ENCODE data around the gene DYSF. TPM values are rescaled to one million over a fixed set of nuclear protein-coding genes. Genes with fewer than 3 reads are reported as not detected.

DYSF gene
- total RNA-seq, 1 experiment from 2014 or later: 0.24 TPM

DNA sequence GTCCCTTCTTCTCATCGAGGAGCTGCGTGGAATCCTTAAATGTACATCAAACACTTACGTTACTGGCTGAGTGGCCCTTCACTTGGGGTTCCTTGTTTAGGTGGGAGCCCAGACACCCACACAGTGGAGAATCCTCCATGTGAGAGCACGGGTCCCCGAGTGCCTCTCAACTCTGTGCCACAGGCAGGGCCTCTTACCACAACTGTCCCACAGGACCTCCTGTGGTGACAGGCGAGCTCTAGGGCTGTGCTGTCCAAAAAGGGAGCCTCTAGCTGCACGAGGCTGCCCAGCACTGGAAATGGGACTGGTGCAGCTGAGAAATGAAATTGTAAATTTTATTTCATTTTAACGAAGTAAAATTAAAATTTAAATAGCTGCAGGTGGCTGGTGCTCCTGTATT lies 145.7 kb downstream of the DYSF start:
- no peaks in the 10 kb centered on the region for H3K36me3 ChIP-seq (ENCODE audit: insufficient read depth, low read length, poor library complexity, severe bottlenecking)
- no peaks in the 10 kb centered on the region for H3K4me1 ChIP-seq (ENCODE audit: insufficient read depth, low read length, poor library complexity, severe bottlenecking)
- H3K27ac ChIP-seq (ENCODE audit: low read depth, low read length, poor library complexity, severe bottlenecking): no peak overlapping the region
- H3K4me3 ChIP-seq (ENCODE audit: low read depth, low read length, poor library complexity, severe bottlenecking): no peak overlapping the region
- ChIA-PET CTCF (no interaction called here), POLR2A (ENCODE audit: low non-redundant PET) (no interaction called here)
- no peak for TF ChIP-seq EZH2 (IDR thresholded peaks at IDR 0.05; ENCODE audit: borderline replicate concordance, low read depth, low read length, poor library complexity, severe bottlenecking)
- TF ChIP-seq CTCF (conservative IDR thresholded peaks at IDR 0.05; ENCODE audit: low read depth, low read length): no peak
- no peak for DNase-seq (ENCODE audit: low spot score)
- no peaks in the 10 kb centered on the region for H3K27me3 ChIP-seq (replicated peaks; ENCODE audit: insufficient read depth, low read depth, low read length, poor library complexity)
- intact Hi-C loops (cut with micrococcal nuclease; ENCODE audit: unreplicated experiment): no loop called here
- BruUV-seq (replicated peaks): no TSS peak
- no peaks in the 10 kb centered on the region for H3K9me3 ChIP-seq (ENCODE audit: low read depth, low read length, poor library complexity, severe bottlenecking)

DNA sequence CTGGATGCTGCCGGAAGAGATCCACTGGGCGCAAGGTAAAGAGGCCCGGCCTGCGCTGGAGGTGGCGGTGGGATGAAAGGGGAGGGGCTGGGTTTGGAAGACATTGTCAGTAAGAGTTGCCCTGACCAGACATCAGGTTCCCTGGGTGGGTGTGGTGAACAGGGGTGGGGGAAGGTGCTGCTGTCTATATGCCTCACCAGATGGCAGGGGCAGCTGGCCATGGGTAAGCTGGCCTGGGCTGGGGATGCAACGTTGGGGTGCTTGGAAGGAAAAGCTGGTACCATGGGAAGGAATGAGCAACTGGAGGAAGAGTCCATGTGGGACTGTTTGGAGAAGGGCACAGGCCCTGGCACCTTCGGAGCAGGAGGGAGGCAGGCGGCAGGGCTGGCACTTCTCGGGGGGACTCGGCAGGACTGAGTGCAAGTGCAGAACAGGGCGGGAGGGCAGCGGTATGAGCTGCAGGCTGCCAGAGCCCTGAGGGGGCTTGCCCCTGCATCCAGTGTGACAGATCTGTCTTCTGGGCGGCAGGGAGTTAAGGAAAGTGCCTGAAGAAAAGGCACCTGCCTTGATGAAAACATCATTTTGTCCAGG lies 146.4 kb downstream of the DYSF start:
- CTCF ChIA-PET: no interaction called here
- Histone ChIP-seq H3K27ac (ENCODE audit: low read depth, low read length, poor library complexity, severe bottlenecking) (no peak overlapping the region), H3K9me3 (ENCODE audit: low read depth, low read length, poor library complexity, severe bottlenecking) (no peaks in the 10 kb centered on the region), H3K27me3 (replicated peaks; ENCODE audit: insufficient read depth, low read depth, low read length, poor library complexity) (no peaks in the 10 kb centered on the region), H3K4me1 (ENCODE audit: insufficient read depth, low read length, poor library complexity, severe bottlenecking) (no peaks in the 10 kb centered on the region), H3K36me3 (ENCODE audit: insufficient read depth, low read length, poor library complexity, severe bottlenecking) (no peaks in the 10 kb centered on the region), H3K4me3 (ENCODE audit: low read depth, low read length, poor library complexity, severe bottlenecking) (no peak overlapping the region)
- TF ChIP-seq EZH2 (IDR thresholded peaks at IDR 0.05; ENCODE audit: borderline replicate concordance, low read depth, low read length, poor library complexity, severe bottlenecking): no peak
- TF ChIP-seq CTCF (conservative IDR thresholded peaks at IDR 0.05; ENCODE audit: low read depth, low read length): no peak
- intact Hi-C loops (cut with micrococcal nuclease; ENCODE audit: unreplicated experiment): no loop called here
- POLR2A ChIA-PET (ENCODE audit: low non-redundant PET): no interaction called here
- DNase-seq (ENCODE audit: low spot score): no peak
- no TSS peak for BruUV-seq (replicated peaks)

DNA sequence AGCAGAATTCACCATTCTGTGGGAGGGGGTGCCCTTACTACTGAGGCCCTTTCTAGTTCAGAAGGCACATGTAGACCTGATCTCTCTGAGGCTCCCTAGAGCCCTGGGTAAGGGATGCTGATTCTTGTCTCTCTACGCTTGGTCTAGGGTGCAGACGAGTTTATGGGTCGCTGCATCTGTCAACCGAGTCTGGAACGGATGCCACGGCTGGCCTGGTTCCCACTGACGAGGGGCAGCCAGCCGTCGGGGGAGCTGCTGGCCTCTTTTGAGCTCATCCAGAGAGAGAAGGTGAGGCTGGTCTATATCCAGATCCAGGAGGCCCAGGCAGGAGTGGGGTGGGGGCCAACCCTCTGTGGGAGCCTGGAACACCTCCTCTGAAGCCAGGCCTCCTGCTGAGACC lies 147.2 kb downstream of the DYSF start:
- no TSS peak for BruUV-seq (replicated peaks)
- Histone ChIP-seq H3K36me3 (ENCODE audit: insufficient read depth, low read length, poor library complexity, severe bottlenecking) (no peaks in the 10 kb centered on the region), H3K27me3 (replicated peaks; ENCODE audit: insufficient read depth, low read depth, low read length, poor library complexity) (no peaks in the 10 kb centered on the region), H3K9me3 (ENCODE audit: low read depth, low read length, poor library complexity, severe bottlenecking) (no peaks in the 10 kb centered on the region), H3K4me3 (ENCODE audit: low read depth, low read length, poor library complexity, severe bottlenecking) (no peak overlapping the region), H3K4me1 (ENCODE audit: insufficient read depth, low read length, poor library complexity, severe bottlenecking) (peaks cover 5% of the 10 kb centered on the region), H3K27ac (ENCODE audit: low read depth, low read length, poor library complexity, severe bottlenecking) (no peak overlapping the region)
- no peak for TF ChIP-seq EZH2 (IDR thresholded peaks at IDR 0.05; ENCODE audit: borderline replicate concordance, low read depth, low read length, poor library complexity, severe bottlenecking)
- no peak for TF ChIP-seq CTCF (conservative IDR thresholded peaks at IDR 0.05; ENCODE audit: low read depth, low read length)
- POLR2A ChIA-PET (ENCODE audit: low non-redundant PET): no interaction called here
- CTCF ChIA-PET: no interaction called here
- DNase-seq (ENCODE audit: low spot score): no peak
- intact Hi-C loops (cut with micrococcal nuclease; ENCODE audit: unreplicated experiment): no loop called here
